HG02678 (cell line): Measurements from ENCODE around the gene ARIH1.

Source experiments
- ATAC-seq: cut with Tn5 transposase; IDR thresholded peaks from one replicate; pipeline ENCODE4 v1.9.1; 2021; ENCODE audit warnings: mild to moderate bottlenecking, moderate library complexity; ENCODE audit not compliant: unreplicated experiment

The ARIH1 gene

GRCh38 chr15:72536506-72536905 lies 62.4 kb downstream of the ARIH1 start:
- ATAC-seq: no peak

- ATAC-seq: no peak
These were observed 64.8 kb downstream of the ARIH1 start for GRCh38 chr15:72538931-72539330.

GRCh38 chr15:72540606-72541237 lies 66.6 kb downstream of the ARIH1 start:
- no peak for ATAC-seq

- no peak for ATAC-seq
These were observed 67.5 kb downstream of the ARIH1 start for GRCh38 chr15:72541674-72542073.

GRCh38 chr15:72545156-72545555 lies 71.0 kb downstream of the ARIH1 start:
- no peak for ATAC-seq

GRCh38 chr15:72554471-72555425 lies 80.6 kb downstream of the ARIH1 start:
- ATAC-seq: no peak

- no peak for ATAC-seq
These were observed 85.7 kb downstream of the ARIH1 start for GRCh38 chr15:72559781-72560180.

- no peak for ATAC-seq
These were observed 86.3 kb downstream of the ARIH1 start for GRCh38 chr15:72560458-72560857.

GRCh38 chr15:72562386-72562785 lies 88.3 kb downstream of the ARIH1 start:
- ATAC-seq: no peak

- no peak for ATAC-seq
These were observed 88.7 kb downstream of the ARIH1 start for GRCh38 chr15:72562878-72563277.

GRCh38 chr15:72564091-72564490 lies 90.0 kb downstream of the ARIH1 start:
- ATAC-seq: no peak

- no peak for ATAC-seq
These were observed 92.8 kb downstream of the ARIH1 start for GRCh38 chr15:72566973-72567372.

GRCh38 chr15:72570059-72570458 lies 95.9 kb downstream of the ARIH1 start:
- no peak for ATAC-seq

- ATAC-seq: no peak
These were observed 105.7 kb downstream of the ARIH1 start for GRCh38 chr15:72579814-72580213.

- ATAC-seq: no peak
These were observed 109.9 kb downstream of the ARIH1 start for GRCh38 chr15:72584006-72584405.

- ATAC-seq: no peak
These were observed 110.9 kb downstream of the ARIH1 start for GRCh38 chr15:72585025-72585424.

- ATAC-seq: no peak
These were observed 111.4 kb downstream of the ARIH1 start for GRCh38 chr15:72585476-72586058.

- ATAC-seq: no peak
These were observed 114.0 kb downstream of the ARIH1 start for GRCh38 chr15:72588096-72588495.

GRCh38 chr15:72590427-72590826 lies 116.3 kb downstream of the ARIH1 start:
- ATAC-seq: no peak

- ATAC-seq: no peak
These were observed 117.2 kb downstream of the ARIH1 start for GRCh38 chr15:72591361-72591760.

GRCh38 chr15:72592097-72592496 lies 118.0 kb downstream of the ARIH1 start:
- no peak for ATAC-seq

GRCh38 chr15:72592676-72593075 lies 118.5 kb downstream of the ARIH1 start:
- no peak for ATAC-seq
